Heart right ventricle (tissue), 16 donors: ENCODE data around the gene PFKL. TPM values are rescaled to one million over a fixed set of nuclear protein-coding genes. Genes with fewer than 3 reads are reported as not detected.

Experiments used
- ATAC-seq, 8 donors: fragments of 200-7000 bp; cut with Tn5 transposase; one replicate each; pipeline ENCODE4 v1.9.1; 2020; ENCODE audit warnings: mild to moderate bottlenecking in 8 of 8, moderate library complexity in 8 of 8, moderate number of reproducible peaks in 1 of 8
- DNase-seq, 2 donors: peaks; one replicate each; pipeline ENCODE4 v3.0.0-alpha.2; 2020
- H3K27ac ChIP-seq, 10 donors: fragments of 200-600 bp; sonication (generic) in 2 of 10; one replicate each; pipeline versions ENCODE4 v1.5.0 to v1.8.0; 2020 to 2022; ENCODE audit warnings: mild to moderate bottlenecking in 3 of 10
- H3K27me3 ChIP-seq, 7 donors: fragments of 200-600 bp; one replicate each; pipeline ENCODE4 v1.8.0; 2021 to 2022; ENCODE audit warnings: mild to moderate bottlenecking in 2 of 7
- H3K36me3 ChIP-seq, 9 donors: fragments of 200-600 bp; sonication (generic) in 1 of 9; one replicate each; pipeline versions ENCODE4 v1.5.0 to v1.8.0; 2020 to 2022; ENCODE audit warnings: mild to moderate bottlenecking in 2 of 9
- H3K4me1 ChIP-seq, 9 donors: fragments of 200-600 bp; sonication (generic) in 1 of 9; one replicate each; pipeline versions ENCODE4 v1.5.0 to v1.8.0; 2020 to 2022; ENCODE audit warnings: mild to moderate bottlenecking in 4 of 9
- H3K4me3 ChIP-seq, 10 donors: fragments of 200-600 bp; sonication (generic) in 2 of 10; one replicate each; pipeline versions ENCODE4 v1.5.0 to v1.8.0; 2020 to 2022; ENCODE audit warnings: mild to moderate bottlenecking in 7 of 10, moderate library complexity in 2 of 10
- H3K9me3 ChIP-seq, 11 donors: fragments of 200-600 bp in 10 of 11; sonication (generic) in 2 of 11; one replicate each; pipeline versions ENCODE4 v1.5.0 to v1.8.0; 2013 to 2022; ENCODE audit warnings: mild to moderate bottlenecking in 2 of 11, control low read depth in 1 of 11, moderate library complexity in 1 of 11
- CTCF ChIP-seq, 9 donors: fragments of 200-600 bp; sonication (generic) in 2 of 9; IDR thresholded peaks; one replicate each; pipeline versions ENCODE4 v1.5.0 to v1.8.0; 2021 to 2022; ENCODE audit warnings: antibody characterized with exemption in 9 of 9, mild to moderate bottlenecking in 5 of 9, moderate library complexity in 1 of 9
- WGBS, 2 donors: extraction: QIAGEN DNeasy Blood & Tissue Kit; methylation state at CpG; one replicate each; pipeline ENCODE4 v1.1.7; 2013; ENCODE audit warnings: inconsistent platforms in 1 of 2; 5-methylcytosine and 5-hydroxymethylcytosine counted together
- intact Hi-C, 10 donors: fragments of 100-400 bp; cut with DNase I; formaldehyde crosslinking; loops; one replicate each; pipeline versions ENCODE4 v1.11.1 to v1.14.2; 2022
- polyA plus RNA-seq, 2 donors: library from polyadenylated mRNA; stranded (reverse); fragments of 200-250 nt; gene quantifications; one replicate each; pipeline ENCODE4 v1.2.3, GENCODE V29; 2013
- total RNA-seq, 10 donors: library from RNA; stranded (reverse); fragmentation: NEBNext Ultra II Directional in 3 of 10; extraction: Animal tissue kit (Norgen Biotek cat#: 25700) in 3 of 10; gene quantifications; one replicate each; pipeline versions ENCODE4 v1.2.1 to v1.2.4, GENCODE V29; 2021 to 2023
- donor health status: Arrhythmogenic right ventricular cardiomyopathy.
- donor health status: ischemic (EF 13 %, LVEDD 7.1; RV severe dilation, severe dysfunction).
- donor health status: healthy with polysubstance abuse.
- donor health status: DM: no; HTN: yes; CAD: no.
- donor health status: DM: no; HTN: no; CAD: no.
- donor health status: ischemic (EF 25% LVEDD 6.9; RV normal size, moderate dysfunction).
- donor health status: ischemic (EF 25% LVEDD 5.7; RV mildly dilated, moderate dysfunction).
- donor health status: healthy.
- donor health status: DM: yes; HTN: yes; CAD: no.
- donor health status: Ischemic cardiomyopathy.
- donor health status: ischemic (EF 35%, LVEDD 5.7; RV mildly dilated, moderate dysfunction).
- donor health status: nonischemic (EF 11% LVEDD 7.7; RV severe dilation, severe dysfunction).
- donor health status: DM: yes; HTN: yes; CAD: no.
- donor health status: PGD.
- donor health status: ischemic (EF 29% LVEDD 5.4; RV normal size, mild dysfunction).
- donor health status: nonischemic (EF 23%, LVEDD 6.1; RV moderate dilation, normal function).

PFKL gene
- total and polyA plus RNA-seq, 12 donors: 34.7 to 84.4 (median 43.8) TPM

GRCh38 chr21:44370027-44370735 lies 70.3 kb downstream of the PFKL start:
- intact Hi-C loops: no loop called here
- 29 to 33% methylated on average over 29 of the region's 29 CpGs for WGBS, 2 donors
- peaks cover 0 to 3% (median 0%) of the 10 kb centered on the region in 11 donors for H3K9me3 ChIP-seq
- ATAC-seq: peak in 1 of 8 donors; percentile 26
- peaks cover 0 to 14% (median 0%) of the 10 kb centered on the region in 9 donors for H3K36me3 ChIP-seq
- peaks cover 0 to 18% (median 0%) of the 10 kb centered on the region in 9 donors for H3K4me1 ChIP-seq
- peaks cover 0 to 64% (median 24%) of the 10 kb centered on the region in 7 donors for H3K27me3 ChIP-seq
- no peak for TF ChIP-seq CTCF (IDR thresholded peaks at IDR 0.05)
- DNase-seq: no peak
- H3K4me3 ChIP-seq: no peak overlapping the region
- no peak overlapping the region for H3K27ac ChIP-seq

DNA sequence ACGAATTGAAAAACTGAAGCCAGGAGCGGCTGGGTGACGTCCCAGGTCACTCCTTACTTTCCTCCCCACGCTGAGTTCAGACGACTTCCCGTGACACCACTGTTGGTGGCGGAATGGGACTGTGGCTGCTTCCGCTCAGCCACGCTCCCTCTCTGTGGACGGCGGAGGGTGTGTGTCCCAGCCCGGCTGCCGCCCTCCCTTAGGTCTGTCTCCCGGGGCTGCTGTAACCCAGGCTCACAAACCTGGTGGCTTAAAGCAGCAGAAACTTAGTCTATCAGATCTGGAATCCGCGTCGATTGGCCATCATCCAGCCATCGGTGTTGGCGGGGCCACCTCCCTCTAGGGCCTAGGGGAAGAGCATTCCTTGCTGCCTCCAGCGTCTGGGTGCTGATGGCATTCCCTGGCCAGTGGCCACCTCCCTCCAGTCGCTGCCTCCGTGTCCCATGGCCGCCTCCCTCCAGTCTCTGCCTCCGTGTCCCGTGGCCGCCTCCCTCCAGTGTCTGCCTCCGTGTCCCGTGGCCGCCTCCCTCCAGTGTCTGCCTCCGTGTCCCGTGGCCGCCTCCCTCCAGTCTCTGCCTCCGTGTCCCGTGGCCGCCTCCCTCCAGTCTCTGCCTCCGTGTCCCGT lies 71.0 kb downstream of the PFKL start:
- TF ChIP-seq CTCF (IDR thresholded peaks at IDR 0.05): no peak
- intact Hi-C loops: no loop called here
- Histone ChIP-seq H3K36me3 (peaks cover 0 to 13% (median 0%) of the 10 kb centered on the region in 9 donors), H3K27ac (no peak overlapping the region), H3K4me3 (no peak overlapping the region), H3K9me3 (peaks cover 0 to 3% (median 0%) of the 10 kb centered on the region in 11 donors), H3K27me3 (peaks cover 0 to 69% (median 28%) of the 10 kb centered on the region in 7 donors), H3K4me1 (peaks cover 0 to 25% (median 0%) of the 10 kb centered on the region in 9 donors)
- DNase-seq: no peak
- ATAC-seq: no peak
- WGBS, 2 donors: 89% methylated on average over 35 to 37 of the region's 37 CpGs

GRCh38 chr21:44371596-44371995 lies 71.7 kb downstream of the PFKL start:
- ATAC-seq (no peak), DNase-seq (no peak)
- intact Hi-C loops: no loop called here
- TF ChIP-seq CTCF (IDR thresholded peaks at IDR 0.05): no peak
- H3K36me3 ChIP-seq: peaks cover 0 to 15% (median 0%) of the 10 kb centered on the region in 9 donors
- H3K27ac ChIP-seq: no peak overlapping the region
- peaks cover 0 to 27% (median 0%) of the 10 kb centered on the region in 9 donors for H3K4me1 ChIP-seq
- H3K9me3 ChIP-seq: peaks cover 0 to 3% (median 0%) of the 10 kb centered on the region in 11 donors
- H3K27me3 ChIP-seq: peaks cover 0 to 71% (median 35%) of the 10 kb centered on the region in 7 donors
- no peak overlapping the region for H3K4me3 ChIP-seq
- 91 to 93% methylated on average over 6 of the region's 6 CpGs for WGBS, 2 donors

GRCh38 chr21:44372616-44373015 lies 72.8 kb downstream of the PFKL start:
- Histone ChIP-seq H3K9me3 (peaks cover 0 to 3% (median 0%) of the 10 kb centered on the region in 11 donors), H3K36me3 (peaks cover 0 to 10% (median 0%) of the 10 kb centered on the region in 9 donors), H3K4me3 (no peak overlapping the region), H3K4me1 (peaks cover 0 to 27% (median 0%) of the 10 kb centered on the region in 9 donors), H3K27ac (no peak overlapping the region), H3K27me3 (peaks cover 0 to 73% (median 37%) of the 10 kb centered on the region in 7 donors)
- 70 to 71% methylated on average over 8 of the region's 8 CpGs for WGBS, 2 donors
- TF ChIP-seq CTCF (IDR thresholded peaks at IDR 0.05): no peak
- ATAC-seq (no peak), DNase-seq (no peak)
- intact Hi-C loops: no loop called here
